ENCODE results near the gene CEP72. TPM values are rescaled to one million over a fixed set of nuclear protein-coding genes. Genes with fewer than 3 reads are reported as not detected.

CEP72 gene
- total RNA-seq, 1 donor from 2014 or later, result 7.6 TPM

- no peaks in the 10 kb centered on the region for H3K36me3 Mint-ChIP-seq (ENCODE audit: unreplicated experiment)
- H3K27me3 Mint-ChIP-seq (ENCODE audit: unreplicated experiment), result peaks cover 19% of the 10 kb centered on the region
- no peak overlapping the region for H3K27ac Mint-ChIP-seq (ENCODE audit: unreplicated experiment)
- no peaks in the 10 kb centered on the region for H3K4me1 Mint-ChIP-seq (ENCODE audit: unreplicated experiment)
- no peak for DNase-seq (ENCODE audit: extremely low spot score, unreplicated experiment)
- TF ChIP-seq CTCF (IDR thresholded peaks at IDR 0.05), result no peak
- peaks cover 16% of the 10 kb centered on the region for H3K9me3 Mint-ChIP-seq (ENCODE audit: unreplicated experiment)
- no peak overlapping the region for H3K4me3 Mint-ChIP-seq (ENCODE audit: unreplicated experiment)
Observed at GRCh38 chr5:590346-590745, 21.8 kb upstream of the CEP72 start.

GRCh38 chr5:591746-592145 is 20.4 kb upstream of the CEP72 start:
- no peak overlapping the region for H3K4me3 Mint-ChIP-seq (ENCODE audit: unreplicated experiment)
- no peak for TF ChIP-seq CTCF (IDR thresholded peaks at IDR 0.05)
- H3K27ac Mint-ChIP-seq (ENCODE audit: unreplicated experiment), result no peak overlapping the region
- H3K4me1 Mint-ChIP-seq (ENCODE audit: unreplicated experiment), result no peaks in the 10 kb centered on the region
- peak; percentile 73 for DNase-seq (ENCODE audit: extremely low spot score, unreplicated experiment)
- H3K27me3 Mint-ChIP-seq (ENCODE audit: unreplicated experiment), result peaks cover 31% of the 10 kb centered on the region
- H3K9me3 Mint-ChIP-seq (ENCODE audit: unreplicated experiment), result peaks cover 16% of the 10 kb centered on the region
- H3K36me3 Mint-ChIP-seq (ENCODE audit: unreplicated experiment), result no peaks in the 10 kb centered on the region

- Mint-ChIP-seq H3K36me3 (ENCODE audit: unreplicated experiment) (no peaks in the 10 kb centered on the region), H3K27me3 (ENCODE audit: unreplicated experiment) (peaks cover 35% of the 10 kb centered on the region), H3K4me1 (ENCODE audit: unreplicated experiment) (no peaks in the 10 kb centered on the region), H3K4me3 (ENCODE audit: unreplicated experiment) (no peak overlapping the region), H3K9me3 (ENCODE audit: unreplicated experiment) (peaks cover 16% of the 10 kb centered on the region), H3K27ac (ENCODE audit: unreplicated experiment) (no peak overlapping the region)
- DNase-seq (ENCODE audit: extremely low spot score, unreplicated experiment), result peak; percentile 77
- no peak for TF ChIP-seq CTCF (IDR thresholded peaks at IDR 0.05)
Observed at GRCh38 chr5:592158-592557, 20.0 kb upstream of the CEP72 start.

- H3K27ac Mint-ChIP-seq (ENCODE audit: unreplicated experiment), result no peak overlapping the region
- no peak overlapping the region for H3K4me3 Mint-ChIP-seq (ENCODE audit: unreplicated experiment)
- peak; percentile 53 for DNase-seq (ENCODE audit: extremely low spot score, unreplicated experiment)
- H3K4me1 Mint-ChIP-seq (ENCODE audit: unreplicated experiment), result no peaks in the 10 kb centered on the region
- no peak for TF ChIP-seq CTCF (IDR thresholded peaks at IDR 0.05)
- H3K9me3 Mint-ChIP-seq (ENCODE audit: unreplicated experiment), result peaks cover 16% of the 10 kb centered on the region
- no peaks in the 10 kb centered on the region for H3K36me3 Mint-ChIP-seq (ENCODE audit: unreplicated experiment)
- H3K27me3 Mint-ChIP-seq (ENCODE audit: unreplicated experiment), result peaks cover 48% of the 10 kb centered on the region
Observed at GRCh38 chr5:593511-593910, 18.6 kb upstream of the CEP72 start.

- Mint-ChIP-seq H3K36me3 (ENCODE audit: unreplicated experiment) (no peaks in the 10 kb centered on the region), H3K9me3 (ENCODE audit: unreplicated experiment) (peaks cover 16% of the 10 kb centered on the region), H3K4me3 (ENCODE audit: unreplicated experiment) (no peak overlapping the region), H3K27me3 (ENCODE audit: unreplicated experiment) (peaks cover 57% of the 10 kb centered on the region), H3K4me1 (ENCODE audit: unreplicated experiment) (no peaks in the 10 kb centered on the region), H3K27ac (ENCODE audit: unreplicated experiment) (no peak overlapping the region)
- no peak for TF ChIP-seq CTCF (IDR thresholded peaks at IDR 0.05)
- DNase-seq (ENCODE audit: extremely low spot score, unreplicated experiment), result peak; percentile 25
Observed at GRCh38 chr5:594226-594860, 17.8 kb upstream of the CEP72 start.

Measured in osteocyte (in vitro differentiated cells).